Measurements from ENCODE around the gene ALDH16A1.
A peak's percentile ranks its signal among the peaks of the same experiment; 100 is the strongest.

The ALDH16A1 gene

DNA sequence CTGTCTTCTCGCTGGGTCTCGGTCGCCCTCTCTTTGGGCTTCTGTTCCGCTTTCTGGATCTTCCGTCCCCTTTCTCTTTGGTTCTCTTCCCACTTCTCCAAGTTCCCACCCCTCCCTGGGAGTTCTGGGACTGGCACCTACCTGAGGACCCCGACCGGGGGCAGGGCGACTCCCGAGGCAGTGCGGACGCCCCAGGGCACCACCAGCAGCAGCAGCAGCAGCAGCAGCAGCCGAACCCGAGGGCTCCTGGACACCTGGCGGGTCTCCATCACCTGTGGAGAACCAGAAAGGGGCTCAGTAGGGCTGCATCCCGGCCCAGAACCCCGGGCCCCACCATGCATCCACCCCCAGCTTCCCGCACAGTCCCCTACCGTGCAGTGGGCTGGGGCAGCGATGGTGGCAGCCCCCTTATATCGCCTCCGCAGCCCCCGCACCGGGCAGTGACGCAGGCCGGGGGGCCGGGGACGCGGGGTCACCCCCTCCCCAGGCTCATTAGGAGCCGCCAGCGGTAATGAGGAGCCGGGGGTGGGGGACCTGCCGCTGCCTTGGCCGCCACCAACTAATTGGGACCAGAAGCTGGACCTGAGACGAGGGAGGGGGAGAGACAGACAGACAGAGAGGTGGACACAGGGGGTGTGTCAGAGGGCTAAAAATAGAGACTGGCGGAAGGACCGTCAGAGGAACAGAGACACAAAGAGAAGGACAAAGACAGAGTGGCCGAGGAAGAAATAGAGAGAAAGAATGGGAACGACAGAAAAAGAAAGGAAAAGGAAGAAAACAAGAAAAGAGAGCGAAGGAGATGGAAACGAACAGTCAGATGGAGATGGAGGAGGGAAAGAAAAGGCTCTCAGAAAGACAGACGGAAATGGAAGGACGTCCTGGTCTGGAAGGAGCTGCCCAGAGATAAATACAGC, 29.7 kb upstream of the ALDH16A1 start, which contains the start of gene PTH2:
Gene PTH2 (minus strand): TSS at position 371 of the 914 bp plus-strand sequence. CDS start 102 bp downstream, at position 269.
- DNase-seq (ENCODE audit: low read depth in 3 of 3, low spot score in 1 of 3), result no peak

GRCh38 chr19:49423985-49424303, 29.1 kb upstream of the ALDH16A1 start:
- no peak for DNase-seq (ENCODE audit: low read depth in 3 of 3, low spot score in 1 of 3)

DNA sequence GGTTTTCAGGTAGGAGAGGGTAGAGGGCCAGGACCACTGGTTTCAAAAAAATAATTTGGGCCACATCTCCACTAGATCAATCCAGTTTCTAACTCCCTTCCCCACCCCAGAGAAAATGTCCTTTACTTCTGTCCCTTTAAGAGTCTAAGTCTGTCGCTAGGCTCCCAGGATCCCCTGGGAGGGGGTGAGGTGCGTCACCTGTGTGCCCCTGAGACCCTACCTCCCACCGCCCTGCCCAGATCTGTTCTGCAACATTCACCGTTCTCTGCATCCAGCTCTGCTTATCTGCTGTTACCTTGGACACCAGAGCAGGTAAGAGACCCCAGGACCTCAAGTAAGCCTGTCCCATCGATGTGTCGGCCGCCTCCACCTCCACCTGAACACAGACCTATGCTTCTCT, 27.8 kb upstream of the ALDH16A1 start, which contains the start of gene GFY:
Gene GFY (plus strand): TSS at position 211 of the 400 bp plus-strand sequence. CDS start 1,043 bp downstream, outside the sequence.
- no peak for DNase-seq (ENCODE audit: low read depth in 3 of 3, low spot score in 1 of 3)

GRCh38 chr19:49425922-49426592, 27.0 kb upstream of the ALDH16A1 start:
- no peak for DNase-seq (ENCODE audit: low read depth in 3 of 3, low spot score in 1 of 3)

DNA sequence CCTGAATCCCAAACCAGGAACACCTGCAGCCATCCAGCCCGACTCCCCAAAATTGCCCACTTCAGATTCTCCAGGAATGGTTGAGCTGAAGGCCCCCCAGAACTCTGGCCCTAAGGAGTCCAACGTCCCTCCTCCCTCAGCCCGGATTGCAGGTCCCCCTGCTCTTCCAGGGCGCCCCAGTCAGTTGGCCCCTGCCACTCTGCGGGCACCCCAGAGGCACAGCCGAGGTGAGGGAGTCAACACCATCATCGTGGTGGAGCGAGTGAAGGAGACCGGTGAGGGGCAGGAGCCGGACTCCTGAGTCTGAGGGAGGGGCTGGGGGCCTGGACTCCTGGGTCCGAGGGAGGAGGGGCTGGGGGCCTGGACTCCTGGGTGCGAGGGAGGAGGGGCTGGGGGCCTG, 25.7 kb upstream of the ALDH16A1 start:
- DNase-seq (ENCODE audit: low read depth in 3 of 3, low spot score in 1 of 3), result no peak

GRCh38 chr19:49427855-49428546, 25.0 kb upstream of the ALDH16A1 start:
- DNase-seq (ENCODE audit: low read depth in 3 of 3, low spot score in 1 of 3), result no peak

- no peak for DNase-seq (ENCODE audit: low read depth in 3 of 3, low spot score in 1 of 3)
These were observed 24.2 kb upstream of the ALDH16A1 start for GRCh38 chr19:49428547-49429451.

DNA sequence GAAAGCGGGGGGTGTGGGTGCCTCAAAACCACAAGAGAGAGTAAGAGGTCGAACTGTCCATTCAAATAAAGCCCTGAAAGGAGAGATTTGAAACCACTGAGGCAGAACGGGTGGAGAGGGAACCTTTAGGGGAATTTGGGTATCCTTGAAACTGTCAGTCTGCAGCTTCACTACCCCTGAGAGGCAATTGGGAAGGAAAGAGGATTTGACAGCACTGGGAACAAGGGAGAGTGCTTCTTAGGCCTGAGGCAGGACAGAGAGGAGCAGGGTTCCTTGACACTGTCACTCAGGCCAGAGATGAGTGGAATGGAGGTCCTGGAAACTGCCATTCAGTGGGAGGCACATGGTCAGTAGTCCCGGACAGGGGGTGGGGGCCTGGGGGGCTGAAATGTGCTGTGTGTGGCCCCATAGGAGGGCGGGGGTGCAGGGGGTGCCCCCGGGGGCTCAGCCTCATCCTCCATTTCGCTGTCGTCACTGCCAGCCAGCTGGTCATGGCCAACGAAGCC, 22.8 kb upstream of the ALDH16A1 start:
- no peak for DNase-seq (ENCODE audit: low read depth in 3 of 3, low spot score in 1 of 3)

GRCh38 chr19:49430678-49431329, 22.2 kb upstream of the ALDH16A1 start:
- no peak for DNase-seq (ENCODE audit: low read depth in 3 of 3, low spot score in 1 of 3)

DNA sequence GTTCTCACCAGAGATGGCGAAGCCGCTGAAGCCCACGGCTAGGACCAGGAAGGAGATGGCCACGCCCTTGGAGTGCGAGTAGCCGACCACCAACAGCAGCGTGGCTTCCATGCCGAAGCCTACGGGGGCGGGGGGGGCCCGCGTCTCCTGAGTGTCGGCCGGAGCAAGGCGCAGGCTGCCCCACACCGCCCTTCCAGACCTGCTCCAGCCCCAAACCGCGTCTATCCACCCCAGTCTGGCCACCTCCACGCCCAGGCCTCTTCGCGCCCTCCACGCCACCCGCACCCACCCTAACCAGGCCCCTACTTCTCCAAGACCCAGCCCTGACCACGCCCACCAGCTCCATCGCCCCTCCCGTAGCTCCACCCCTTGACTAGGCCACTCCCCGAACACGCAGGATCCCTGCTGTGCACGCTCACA, 21.7 kb upstream of the ALDH16A1 start:
- DNase-seq (ENCODE audit: low read depth in 3 of 3, low spot score in 1 of 3), result no peak

- no peak for DNase-seq (ENCODE audit: low read depth in 3 of 3, low spot score in 1 of 3)
These were observed 20.6 kb upstream of the ALDH16A1 start for GRCh38 chr19:49432141-49433073.

DNA sequence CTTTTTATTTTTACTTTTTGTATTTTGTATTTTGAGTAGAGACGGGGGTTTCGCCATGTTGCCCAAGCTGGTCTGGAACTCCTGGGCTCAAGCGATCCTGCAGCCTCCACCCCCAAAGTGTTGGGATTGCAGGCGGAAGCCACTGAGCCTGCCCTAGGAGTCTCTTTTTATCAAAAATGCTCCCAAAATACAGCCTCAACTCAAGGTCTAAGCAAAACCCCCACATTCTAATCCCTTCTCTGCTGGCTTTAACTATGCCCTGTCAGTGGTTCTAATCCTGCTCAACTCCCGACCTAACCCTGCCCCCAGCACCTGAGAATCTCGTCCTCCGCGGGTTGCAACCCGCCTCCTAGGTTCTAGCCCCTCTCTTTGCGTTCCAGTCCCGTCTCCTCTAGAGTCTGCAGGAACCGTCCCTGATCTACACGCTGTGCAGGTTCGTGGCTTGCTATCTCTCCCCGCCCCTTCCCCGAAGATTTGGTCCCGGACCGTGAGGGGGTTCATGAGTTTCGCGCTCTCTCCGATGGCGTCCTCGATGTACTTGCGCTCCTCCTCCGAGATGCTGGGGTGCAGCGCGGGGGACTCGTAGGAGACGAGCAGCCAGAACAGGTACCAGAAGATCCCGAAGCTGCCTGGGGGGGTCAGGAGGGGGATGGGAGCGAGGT, 19.7 kb upstream of the ALDH16A1 start:
- DNase-seq (ENCODE audit: low read depth in 3 of 3, low spot score in 1 of 3), result no peak

DNA sequence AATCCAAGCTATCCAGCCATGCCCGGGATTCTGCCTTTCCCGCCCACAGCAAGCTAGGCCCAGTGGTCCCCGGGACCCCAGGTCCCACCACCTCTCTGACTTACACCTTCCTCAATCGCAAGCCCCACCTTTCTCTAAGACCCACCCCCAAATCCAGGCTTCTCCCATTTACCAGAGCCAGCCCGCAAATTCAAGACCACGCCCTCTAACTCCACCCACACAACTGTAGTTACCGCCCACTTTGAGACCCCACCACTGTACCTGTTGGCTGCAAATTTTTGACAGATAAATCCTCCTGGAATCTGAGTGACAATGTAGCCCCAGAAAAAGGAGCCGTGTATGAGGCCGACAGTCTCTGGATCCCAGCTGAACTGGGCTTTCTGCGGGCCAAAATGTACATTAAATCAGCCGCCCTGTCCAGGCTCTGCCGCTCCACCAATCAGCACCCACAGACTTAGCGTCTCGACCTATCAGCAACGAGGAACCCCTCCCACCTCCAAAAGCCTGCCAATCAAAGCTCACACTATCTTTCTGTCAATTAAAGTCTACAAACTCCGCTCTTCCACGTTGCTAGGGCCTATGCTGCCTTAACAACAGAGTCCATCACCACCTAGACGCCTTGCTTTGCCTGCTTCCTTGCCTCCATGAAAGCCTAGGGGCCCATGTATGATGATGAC, 18.0 kb upstream of the ALDH16A1 start:
- DNase-seq (ENCODE audit: low read depth in 3 of 3, low spot score in 1 of 3), result no peak

- DNase-seq (ENCODE audit: low read depth in 3 of 3, low spot score in 1 of 3), result no peak
These were observed 17.4 kb upstream of the ALDH16A1 start for GRCh38 chr19:49435670-49436069.

DNA sequence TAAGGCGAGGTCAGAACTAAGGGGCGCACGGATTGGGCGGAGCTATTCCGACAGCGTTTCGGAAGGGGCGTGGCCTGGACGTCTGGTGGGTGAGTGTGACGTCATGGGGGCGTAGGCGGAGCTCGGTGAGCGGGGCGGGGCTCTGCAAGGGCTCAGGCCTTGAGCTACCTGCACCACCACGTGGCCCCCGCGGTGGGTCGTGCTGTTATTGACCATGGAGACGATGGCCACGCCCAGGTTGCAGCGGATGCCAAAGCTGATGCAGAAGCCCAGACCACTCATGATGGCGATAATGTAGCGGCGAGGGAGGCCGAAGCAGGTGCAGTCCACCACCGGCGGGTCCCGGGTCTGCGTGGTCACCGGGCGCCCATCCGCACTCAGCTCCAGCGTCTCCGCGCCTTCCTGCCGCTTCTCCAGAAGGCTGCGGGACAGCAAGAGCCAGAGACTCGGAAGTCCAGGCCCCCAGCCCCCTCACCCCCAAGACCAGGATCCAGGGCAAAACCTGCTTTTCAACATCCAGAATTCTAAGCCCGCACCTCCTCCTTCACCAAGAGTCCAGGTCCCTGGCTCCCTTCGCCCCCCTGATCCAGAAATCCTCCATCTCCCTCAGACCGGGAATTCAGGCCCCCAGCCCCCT, 16.5 kb upstream of the ALDH16A1 start:
- peak in 1 of 3 donors; percentile 42 for DNase-seq (ENCODE audit: low read depth in 3 of 3, low spot score in 1 of 3)

GRCh38 chr19:49437231-49437630, 15.8 kb upstream of the ALDH16A1 start:
- DNase-seq (ENCODE audit: low read depth in 3 of 3, low spot score in 1 of 3), result no peak

- no peak for DNase-seq (ENCODE audit: low read depth in 3 of 3, low spot score in 1 of 3)
These were observed 14.8 kb upstream of the ALDH16A1 start for GRCh38 chr19:49438261-49438660.

All from stimulated activated CD4-positive, alpha-beta T cell treated with anti-CD3 and anti-CD28 coated beads, TNF-alpha, amount 100 ng/mL, for 1 hour (primary cell).